Upper lobe of right lung (tissue), 1 donor: ENCODE measurements around the gene C19orf67. TPM values are rescaled to one million over a fixed set of nuclear protein-coding genes. Genes with fewer than 3 reads are reported as not detected.
"Not testable (repeated sequence)": the region's sequence is repeated elsewhere in the genome, so short reads cannot be mapped to it uniquely, and the experiment has no call there.

Experiments
- ATAC-seq: fragments of 200-7000 bp; cut with Tn5 transposase; one replicate; pipeline ENCODE4 v1.9.1; 2020; ENCODE audit warnings: mild to moderate bottlenecking, moderate library complexity
- DNase-seq: peaks from one replicate; pipeline ENCODE4 v3.0.0-alpha.2; 2020
- H3K27ac ChIP-seq: fragments of 200-600 bp; one replicate; pipeline ENCODE4 v1.8.0; 2022
- H3K27me3 ChIP-seq: fragments of 200-600 bp; one replicate; pipeline ENCODE4 v1.8.0; 2022; ENCODE audit warnings: mild to moderate bottlenecking
- H3K36me3 ChIP-seq: fragments of 200-600 bp; one replicate; pipeline ENCODE4 v1.8.0; 2022
- H3K4me1 ChIP-seq: fragments of 200-600 bp; one replicate; pipeline ENCODE4 v1.8.0; 2022
- H3K4me3 ChIP-seq: fragments of 200-600 bp; one replicate; pipeline ENCODE4 v1.8.0; 2022; ENCODE audit warnings: mild to moderate bottlenecking
- H3K9me3 ChIP-seq: fragments of 200-600 bp; one replicate; pipeline ENCODE4 v1.8.0; 2022
- intact Hi-C: fragments of 100-400 bp; cut with DNase I; formaldehyde crosslinking; loops from one replicate; pipeline ENCODE4 v1.11.0; 2022
- total RNA-seq: library from RNA; stranded (reverse); fragmentation: NEBNext Ultra II Directional; extraction: Animal tissue kit (Norgen Biotek cat#: 25700); gene quantifications from one replicate; pipeline ENCODE4 v1.2.1, GENCODE V29; 2021
- TF ChIP-seq, protein P1 (sequence below): fragments of 200-600 bp; IDR thresholded peaks from one replicate; pipeline ENCODE4 v1.8.0; 2022; ENCODE audit warnings: antibody characterized with exemption
- donor health status: DM: no; HTN: yes; CAD: no; lungs with severe emphysema.

C19orf67 gene
- total RNA-seq, 1 donor from 2014 or later, result not detected

DNA sequence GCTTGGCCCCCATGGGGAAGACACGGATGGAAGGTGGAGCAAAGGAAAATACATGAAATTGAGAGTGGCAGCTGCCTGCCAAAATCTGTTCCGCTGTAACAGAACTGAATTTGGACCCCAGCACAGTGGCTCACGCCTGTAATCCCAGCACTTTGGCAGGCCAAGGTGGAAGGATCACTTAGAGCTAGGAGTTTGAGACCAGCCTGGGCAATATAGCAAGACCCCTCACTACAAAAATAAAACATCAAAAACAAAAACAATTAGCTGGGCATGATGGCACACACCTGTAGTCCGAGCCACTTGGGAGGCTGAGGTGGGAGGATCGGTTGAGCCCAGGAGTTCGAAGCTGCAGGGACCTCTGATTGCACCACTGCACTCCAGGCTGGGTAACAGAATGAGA, 33.1 kb downstream of the C19orf67 start:
- DNase-seq (no peak), ATAC-seq (no peak)
- peaks cover 14% of the 10 kb centered on the region for H3K36me3 ChIP-seq
- intact Hi-C loops, result no loop called here
- no peak overlapping the region for H3K27ac ChIP-seq
- TF ChIP-seq, protein P1, sequence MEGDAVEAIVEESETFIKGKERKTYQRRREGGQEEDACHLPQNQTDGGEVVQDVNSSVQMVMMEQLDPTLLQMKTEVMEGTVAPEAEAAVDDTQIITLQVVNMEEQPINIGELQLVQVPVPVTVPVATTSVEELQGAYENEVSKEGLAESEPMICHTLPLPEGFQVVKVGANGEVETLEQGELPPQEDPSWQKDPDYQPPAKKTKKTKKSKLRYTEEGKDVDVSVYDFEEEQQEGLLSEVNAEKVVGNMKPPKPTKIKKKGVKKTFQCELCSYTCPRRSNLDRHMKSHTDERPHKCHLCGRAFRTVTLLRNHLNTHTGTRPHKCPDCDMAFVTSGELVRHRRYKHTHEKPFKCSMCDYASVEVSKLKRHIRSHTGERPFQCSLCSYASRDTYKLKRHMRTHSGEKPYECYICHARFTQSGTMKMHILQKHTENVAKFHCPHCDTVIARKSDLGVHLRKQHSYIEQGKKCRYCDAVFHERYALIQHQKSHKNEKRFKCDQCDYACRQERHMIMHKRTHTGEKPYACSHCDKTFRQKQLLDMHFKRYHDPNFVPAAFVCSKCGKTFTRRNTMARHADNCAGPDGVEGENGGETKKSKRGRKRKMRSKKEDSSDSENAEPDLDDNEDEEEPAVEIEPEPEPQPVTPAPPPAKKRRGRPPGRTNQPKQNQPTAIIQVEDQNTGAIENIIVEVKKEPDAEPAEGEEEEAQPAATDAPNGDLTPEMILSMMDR, result no peak
- no peaks in the 10 kb centered on the region for H3K4me1 ChIP-seq
- H3K27me3 ChIP-seq, result no peaks in the 10 kb centered on the region
- no peaks in the 10 kb centered on the region for H3K9me3 ChIP-seq
- H3K4me3 ChIP-seq, result no peak overlapping the region

DNA sequence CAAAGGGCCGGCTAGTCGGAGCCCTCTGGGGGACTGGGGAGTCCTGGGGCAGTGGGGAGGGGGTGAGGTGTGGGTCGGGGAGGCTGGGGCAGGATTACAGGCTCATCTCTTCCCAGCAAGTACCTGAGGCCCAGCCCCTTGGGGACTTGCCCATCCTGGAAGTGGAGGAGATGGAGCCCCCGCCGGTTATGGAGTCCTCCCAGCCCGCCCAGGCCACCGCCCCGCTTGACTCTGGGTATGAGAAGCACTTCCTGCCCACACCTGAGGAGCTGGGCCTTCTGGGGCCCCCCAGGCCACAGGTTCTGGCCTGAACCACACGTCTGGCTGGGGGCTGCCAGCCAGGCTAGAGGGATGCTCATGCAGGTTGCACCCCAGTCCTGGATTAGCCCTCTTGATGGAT, 33.6 kb downstream of the C19orf67 start:
- Histone ChIP-seq H3K27ac (no peak overlapping the region), H3K4me1 (no peaks in the 10 kb centered on the region), H3K9me3 (no peaks in the 10 kb centered on the region), H3K4me3 (no peak overlapping the region), H3K36me3 (peaks cover 14% of the 10 kb centered on the region), H3K27me3 (no peaks in the 10 kb centered on the region)
- ATAC-seq (no peak), DNase-seq (peak; percentile 63)
- intact Hi-C loops, result no loop called here
- TF ChIP-seq, protein P1, result no peak

DNA sequence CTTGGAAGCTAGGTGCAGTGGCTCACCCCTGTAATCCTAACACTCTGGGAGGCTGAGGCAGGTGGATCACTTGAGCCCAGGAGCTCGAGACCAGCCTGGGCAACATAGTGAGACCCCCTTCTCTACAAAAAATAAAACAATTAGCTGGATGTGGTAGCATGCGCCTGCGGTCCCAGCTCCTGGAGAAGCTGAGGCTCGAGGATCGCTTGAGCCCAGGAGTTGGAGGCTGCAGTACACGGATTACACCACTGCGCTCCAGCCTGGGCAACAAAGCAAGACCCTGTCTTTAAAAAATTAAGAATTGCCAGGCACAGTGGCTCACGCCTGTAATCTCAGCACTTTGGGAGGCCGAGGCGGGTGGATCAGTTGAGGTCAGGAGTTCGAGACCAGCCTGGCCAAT, 34.6 kb downstream of the C19orf67 start:
- H3K27ac ChIP-seq, H3K4me3 ChIP-seq, H3K9me3 ChIP-seq, ATAC-seq, DNase-seq, H3K27me3 ChIP-seq, H3K4me1 ChIP-seq, intact Hi-C loops: not testable (repeated sequence)
- peaks cover 14% of the 10 kb centered on the region for H3K36me3 ChIP-seq

DNA sequence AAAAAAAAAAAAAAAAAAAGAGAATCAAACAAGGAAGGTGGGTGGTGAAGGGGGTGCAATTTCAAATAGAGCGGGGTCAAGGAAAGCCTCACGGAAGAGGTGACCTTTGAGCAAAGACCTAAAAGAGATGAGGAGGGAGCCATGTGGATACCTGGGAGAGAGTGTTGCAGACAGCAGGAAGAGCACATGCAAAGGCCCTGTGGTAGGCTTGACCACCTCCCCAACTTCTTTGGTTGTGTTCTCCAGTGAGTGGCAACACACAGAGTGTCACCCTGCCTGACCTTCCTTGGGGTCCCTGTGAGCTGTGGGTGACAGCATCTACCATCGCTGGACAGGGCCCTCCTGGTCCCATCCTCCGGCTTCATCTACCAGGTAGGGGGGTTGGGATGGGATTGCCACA, 35.1 kb downstream of the C19orf67 start:
- no peak overlapping the region for H3K27ac ChIP-seq
- H3K9me3 ChIP-seq, result no peaks in the 10 kb centered on the region
- peaks cover 14% of the 10 kb centered on the region for H3K36me3 ChIP-seq
- no peak overlapping the region for H3K4me3 ChIP-seq
- H3K27me3 ChIP-seq, result no peaks in the 10 kb centered on the region
- DNase-seq, result no peak
- TF ChIP-seq, protein P1, result no peak
- intact Hi-C loops, result no loop called here
- no peak for ATAC-seq
- no peaks in the 10 kb centered on the region for H3K4me1 ChIP-seq

DNA sequence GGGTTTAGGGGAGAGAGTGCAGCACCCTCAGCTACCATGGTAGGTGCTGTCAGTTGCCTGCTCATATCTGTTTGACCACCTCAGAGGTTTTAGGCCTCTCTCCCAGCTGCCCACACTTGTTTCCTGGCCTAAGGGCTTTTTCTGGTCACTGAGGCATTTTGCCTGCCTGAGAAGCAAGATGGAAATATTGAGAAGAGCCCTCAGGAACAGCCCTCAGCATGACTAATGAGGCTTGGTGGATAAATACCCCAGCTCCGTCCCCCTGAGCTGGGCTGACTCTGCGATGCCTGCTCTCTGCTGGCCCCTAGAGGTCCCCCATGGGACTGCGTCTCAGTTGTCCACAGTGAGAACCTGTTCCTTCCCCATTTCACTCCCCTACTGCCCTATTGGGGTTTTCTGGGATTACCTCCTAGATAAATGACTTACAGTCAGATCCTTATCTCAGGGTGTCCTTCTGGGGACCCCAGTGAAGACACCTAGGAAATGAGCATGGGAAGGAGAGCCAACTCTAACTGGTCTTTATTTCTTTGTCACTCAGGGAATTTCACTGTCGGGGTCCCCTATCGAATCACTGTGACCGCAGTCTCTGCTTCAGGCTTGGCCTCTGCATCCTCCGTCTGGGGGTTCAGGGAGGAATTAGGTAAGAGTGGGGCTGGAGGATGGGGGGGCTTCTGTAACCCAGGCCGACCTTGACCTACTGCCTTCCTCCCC, 37.0 kb downstream of the C19orf67 start:
- DNase-seq, result peak; percentile 83

DNA sequence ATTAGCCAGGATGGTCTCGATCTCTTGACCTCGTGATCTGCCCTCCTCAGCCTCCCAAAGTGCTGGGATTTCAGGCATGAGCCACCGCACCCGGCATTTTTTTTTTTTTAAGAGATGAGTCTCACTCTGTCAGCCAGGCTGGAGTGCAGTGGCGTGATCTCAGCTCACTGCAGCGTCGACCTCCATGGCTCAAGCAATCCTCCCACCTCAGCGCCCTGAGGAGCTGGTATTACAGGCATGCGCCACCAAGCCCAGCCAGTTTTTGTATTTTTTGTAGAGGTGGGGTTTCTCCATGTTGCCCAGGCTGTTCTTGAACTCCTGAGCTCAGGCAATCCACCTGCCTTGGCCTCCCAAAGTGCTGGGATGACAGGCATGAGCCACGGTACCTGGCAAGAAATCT, 37.7 kb downstream of the C19orf67 start:
- peaks cover 14% of the 10 kb centered on the region for H3K36me3 ChIP-seq

More for the DNA sequence above, 37.0 kb downstream of the C19orf67 start:
- Histone ChIP-seq H3K36me3 (peaks cover 14% of the 10 kb centered on the region), H3K27me3 (no peaks in the 10 kb centered on the region), H3K27ac (no peak overlapping the region), H3K4me3 (no peak overlapping the region), H3K4me1 (no peaks in the 10 kb centered on the region), H3K9me3 (no peaks in the 10 kb centered on the region)
- ATAC-seq, result peak; percentile 94
- TF ChIP-seq, protein P1, result peak; percentile 92
- intact Hi-C loops, result no loop called here

More for the DNA sequence above, 37.7 kb downstream of the C19orf67 start:
- ATAC-seq, H3K4me1 ChIP-seq, DNase-seq, H3K27me3 ChIP-seq, H3K27ac ChIP-seq, H3K9me3 ChIP-seq, intact Hi-C loops, H3K4me3 ChIP-seq: not testable (repeated sequence)
